Stimulated activated naive CD8-positive, alpha-beta T cell treated with anti-CD3 and anti-CD28 coated beads, Interleukin-15, amount 100 ng/mL, for 72 hours (primary cell): ENCODE results near the gene ATP11C.
"Not testable (repeated sequence)": the region's sequence is repeated elsewhere in the genome, so short reads cannot be mapped to it uniquely, and the experiment has no call there.

Source experiments
- ATAC-seq: fragments of 150-1000 bp; cut with Tn5 transposase; 2 replicates; pipeline ENCODE4 v1.10.0; 2021; ENCODE audit warnings: mild to moderate bottlenecking, moderate library complexity
- DNase-seq, 2 donors: peaks; one replicate each; pipeline ENCODE4 v3.0.0; 2021 to 2022
- H3K27ac Mint-ChIP-seq, 2 donors: one replicate each; pipeline ENCODE4 v1.8.0; 2022; ENCODE audit warnings: mild to moderate bottlenecking in 2 of 2, mixed read lengths in 2 of 2, moderate library complexity in 2 of 2
- H3K27me3 Mint-ChIP-seq: one replicate; pipeline ENCODE4 v1.8.0; 2022; ENCODE audit warnings: mixed read lengths
- H3K4me1 Mint-ChIP-seq: one replicate; pipeline ENCODE4 v1.8.0; 2022; ENCODE audit warnings: mild to moderate bottlenecking, mixed read lengths
- H3K4me3 Mint-ChIP-seq, 2 donors: one replicate each; pipeline ENCODE4 v1.8.0; 2022; ENCODE audit warnings: mild to moderate bottlenecking in 2 of 2, mixed read lengths in 2 of 2, moderate library complexity in 1 of 2
- H3K9me3 Mint-ChIP-seq, 2 donors: one replicate each; pipeline ENCODE4 v1.8.0; 2022; ENCODE audit warnings: mixed read lengths in 2 of 2

ATP11C gene

GRCh38 chrX:139932901-139933796 is at the start of gene ATP11C:
Gene ATP11C (minus strand): TSS chrX:139933053. CDS start chrX:139932042, 1,011 bp downstream.
- Mint-ChIP-seq H3K4me3 (peak within 1 kb of the TSS; percentile 85 to 88), H3K27ac (peak within 1 kb of the TSS; percentile 95 to 97), H3K27me3 (no peaks in the 10 kb centered on the region), H3K4me1 (peaks cover 24% of the 10 kb centered on the region), H3K9me3 (no peaks in the 10 kb centered on the region)
- DNase-seq, result peak; percentile 76 to 87
- ATAC-seq, result peak; percentile 90

- Mint-ChIP-seq H3K4me3 (no peak overlapping the region), H3K4me1 (peaks cover 4% of the 10 kb centered on the region), H3K27ac (no peak overlapping the region), H3K9me3 (peaks cover 0 to 7% of the 10 kb centered on the region in 2 donors), H3K27me3 (peaks cover 13% of the 10 kb centered on the region)
- DNase-seq (no peak), ATAC-seq (no peak)
Measured at GRCh38 chrX:139974471-139974870, 41.6 kb upstream of the ATP11C start.

GRCh38 chrX:139972629-139973624 is 40.1 kb upstream of the ATP11C start:
- H3K4me3 Mint-ChIP-seq, result no peak overlapping the region
- DNase-seq (no peak), ATAC-seq (no peak)
- H3K27me3 Mint-ChIP-seq, result peaks cover 13% of the 10 kb centered on the region
- peaks cover 0 to 7% of the 10 kb centered on the region in 2 donors for H3K9me3 Mint-ChIP-seq
- peaks cover 4% of the 10 kb centered on the region for H3K4me1 Mint-ChIP-seq
- H3K27ac Mint-ChIP-seq, result no peak overlapping the region

GRCh38 chrX:139972113-139972512 is 39.3 kb upstream of the ATP11C start:
- peaks cover 4% of the 10 kb centered on the region for H3K4me1 Mint-ChIP-seq
- ATAC-seq, result no peak
- no peak overlapping the region for H3K27ac Mint-ChIP-seq
- no peak for DNase-seq
- H3K4me3 Mint-ChIP-seq, result no peak overlapping the region
- peaks cover 0 to 7% of the 10 kb centered on the region in 2 donors for H3K9me3 Mint-ChIP-seq
- peaks cover 13% of the 10 kb centered on the region for H3K27me3 Mint-ChIP-seq

GRCh38 chrX:139971394-139971749 is 38.5 kb upstream of the ATP11C start:
- Mint-ChIP-seq H3K27me3 (peaks cover 13% of the 10 kb centered on the region), H3K27ac (no peak overlapping the region), H3K4me3 (no peak overlapping the region), H3K9me3 (peaks cover 0 to 4% of the 10 kb centered on the region in 2 donors), H3K4me1 (peaks cover 4% of the 10 kb centered on the region)
- ATAC-seq, result no peak
- DNase-seq, result no peak

GRCh38 chrX:139969286-139969685 is 36.4 kb upstream of the ATP11C start:
- Mint-ChIP-seq H3K9me3 (no peaks in the 10 kb centered on the region), H3K4me3 (no peak overlapping the region), H3K27ac (no peak overlapping the region), H3K4me1 (peaks cover 4% of the 10 kb centered on the region), H3K27me3 (peaks cover 13% of the 10 kb centered on the region)
- no peak for ATAC-seq
- no peak for DNase-seq

GRCh38 chrX:139967750-139968149 is 34.9 kb upstream of the ATP11C start:
- DNase-seq (no peak), ATAC-seq (no peak)
- peaks cover 13% of the 10 kb centered on the region for H3K27me3 Mint-ChIP-seq
- no peak overlapping the region for H3K4me3 Mint-ChIP-seq
- peaks cover 4% of the 10 kb centered on the region for H3K4me1 Mint-ChIP-seq
- H3K9me3 Mint-ChIP-seq, result no peaks in the 10 kb centered on the region
- no peak overlapping the region for H3K27ac Mint-ChIP-seq

- Mint-ChIP-seq H3K4me1 (peaks cover 4% of the 10 kb centered on the region), H3K9me3 (no peaks in the 10 kb centered on the region), H3K4me3 (no peak overlapping the region), H3K27ac (no peak overlapping the region), H3K27me3 (peaks cover 13% of the 10 kb centered on the region)
- DNase-seq (no peak), ATAC-seq (no peak)
Measured at GRCh38 chrX:139967300-139967699, 34.4 kb upstream of the ATP11C start.

GRCh38 chrX:139966159-139966558 is 33.3 kb upstream of the ATP11C start:
- H3K27me3 Mint-ChIP-seq, ATAC-seq, H3K4me3 Mint-ChIP-seq, H3K4me1 Mint-ChIP-seq, H3K9me3 Mint-ChIP-seq, DNase-seq, H3K27ac Mint-ChIP-seq: not testable (repeated sequence)

- ATAC-seq (no peak), DNase-seq (no peak)
- Mint-ChIP-seq H3K9me3 (peaks cover 10 to 12% of the 10 kb centered on the region in 2 donors), H3K4me3 (no peak within 1 kb of the TSS), H3K27me3 (peaks cover 12% of the 10 kb centered on the region), H3K4me1 (no peaks in the 10 kb centered on the region), H3K27ac (no peak within 1 kb of the TSS)
Measured at GRCh38 chrX:139965421-139965820, 32.6 kb upstream of the ATP11C start, which contains the start of gene CXorf66. Gene CXorf66 (minus strand): TSS chrX:139965521. CDS start chrX:139965496, 25 bp downstream.

GRCh38 chrX:139961091-139961490 is 28.2 kb upstream of the ATP11C start:
- not testable (repeated sequence) for H3K27ac Mint-ChIP-seq, DNase-seq, H3K4me3 Mint-ChIP-seq, H3K4me1 Mint-ChIP-seq, ATAC-seq
- Mint-ChIP-seq H3K27me3 (peaks cover 18% of the 10 kb centered on the region), H3K9me3 (peaks cover 10 to 18% of the 10 kb centered on the region in 2 donors)

GRCh38 chrX:139949703-139950102 is 16.9 kb upstream of the ATP11C start:
- Mint-ChIP-seq H3K9me3 (no peaks in the 10 kb centered on the region), H3K27ac (no peak overlapping the region), H3K4me3 (no peak overlapping the region), H3K4me1 (no peaks in the 10 kb centered on the region), H3K27me3 (no peaks in the 10 kb centered on the region)
- ATAC-seq (no peak), DNase-seq (no peak)

GRCh38 chrX:139945075-139945474 is 12.2 kb upstream of the ATP11C start:
- no peak for DNase-seq
- no peaks in the 10 kb centered on the region for H3K9me3 Mint-ChIP-seq
- H3K27ac Mint-ChIP-seq, result no peak overlapping the region
- no peak for ATAC-seq
- H3K4me3 Mint-ChIP-seq, result no peak overlapping the region
- H3K4me1 Mint-ChIP-seq, result no peaks in the 10 kb centered on the region
- H3K27me3 Mint-ChIP-seq, result no peaks in the 10 kb centered on the region

GRCh38 chrX:139936259-139936658 is 3.4 kb upstream of the ATP11C start:
- DNase-seq (no peak), ATAC-seq (no peak)
- Mint-ChIP-seq H3K27ac (no peak overlapping the region), H3K27me3 (no peaks in the 10 kb centered on the region), H3K9me3 (no peaks in the 10 kb centered on the region), H3K4me3 (no peak overlapping the region), H3K4me1 (peaks cover 5% of the 10 kb centered on the region)

GRCh38 chrX:139933904-139934303 is 1.1 kb upstream of the ATP11C start:
- Mint-ChIP-seq H3K27me3 (no peaks in the 10 kb centered on the region), H3K27ac (peak overlapping the region; percentile 22 to 76), H3K4me3 (peak overlapping the region; percentile 84 to 88), H3K4me1 (peaks cover 22% of the 10 kb centered on the region), H3K9me3 (no peaks in the 10 kb centered on the region)
- ATAC-seq (no peak), DNase-seq (no peak)
